ENCODE results near the gene TIMM29.

TIMM29 gene

DNA sequence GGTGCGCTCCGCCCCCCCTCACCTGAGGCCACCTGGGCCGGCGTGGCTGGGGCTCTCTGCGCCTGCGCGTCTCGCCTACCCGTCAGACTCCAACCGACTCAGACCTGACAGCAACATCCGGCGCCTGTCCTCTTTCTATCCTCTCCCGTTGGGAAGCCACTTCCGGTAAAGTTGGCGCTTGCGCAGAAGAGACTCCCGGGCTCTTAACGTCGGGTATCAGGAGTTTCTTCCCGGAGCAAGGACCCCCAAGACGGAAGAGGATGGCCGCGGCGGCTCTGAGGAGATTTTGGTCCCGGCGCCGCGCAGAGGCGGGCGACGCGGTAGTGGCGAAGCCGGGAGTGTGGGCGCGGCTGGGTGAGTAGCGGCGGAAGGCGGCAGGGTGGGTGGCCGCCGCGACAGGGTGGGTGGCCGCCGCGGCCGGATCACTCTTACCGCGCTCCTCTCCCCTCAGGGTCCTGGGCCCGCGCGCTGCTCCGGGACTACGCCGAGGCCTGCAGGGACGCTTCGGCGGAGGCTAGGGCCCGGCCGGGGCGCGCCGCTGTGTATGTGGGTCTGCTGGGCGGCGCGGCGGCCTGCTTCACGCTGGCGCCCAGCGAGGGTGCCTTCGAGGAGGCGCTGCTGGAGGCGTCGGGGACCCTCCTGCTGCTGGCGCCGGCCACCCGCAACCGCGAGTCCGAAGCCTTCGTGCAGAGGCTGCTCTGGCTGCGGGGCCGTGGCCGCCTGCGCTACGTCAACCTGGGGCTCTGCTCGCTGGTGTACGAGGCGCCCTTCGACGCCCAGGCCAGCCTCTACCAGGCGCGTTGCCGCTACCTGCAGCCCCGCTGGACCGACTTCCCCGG, at the start of gene TIMM29, which contains the start of gene YIPF2:
Gene TIMM29 (plus strand): TSS at position 249 of the 839 bp plus-strand sequence. CDS start 12 bp downstream, at position 261.
Gene YIPF2 (minus strand): TSS at position 77 of the 839 bp plus-strand sequence. CDS start 229 bp downstream, outside the sequence.
- peaks cover 10% of the 10 kb centered on the region for H3K36me3 ChIP-seq (replicated peaks; ENCODE audit: low read depth, low read length)
- peak within 1 kb of the TSS; percentile 78 for H3K9ac ChIP-seq (ENCODE audit: low read length)
- peaks cover 40% of the 10 kb centered on the region for H3K79me2 ChIP-seq (ENCODE audit: low read length)
- H3K9me3 ChIP-seq (ENCODE audit: insufficient read depth, low read length): no peaks in the 10 kb centered on the region
- H3K4me2 ChIP-seq (ENCODE audit: low read length): peak within 1 kb of the TSS; percentile 98
- peaks cover 15% of the 10 kb centered on the region for H3K4me1 ChIP-seq (ENCODE audit: low read length)
- H3K27ac ChIP-seq (ENCODE audit: low read length): peak within 1 kb of the TSS; percentile 27; the same call in 1 of the 2 replicates
- no peaks in the 10 kb centered on the region for H3K27me3 ChIP-seq (ENCODE audit: low read depth, low read length)
- peak within 1 kb of the TSS; percentile 92 for H3K4me3 ChIP-seq (ENCODE audit: low read length)
- H4K20me1 ChIP-seq (ENCODE audit: insufficient read depth, low read length): 0 out of 2 replicates have a peak, but pooled peaks cover 7% of the 10 kb centered on the region
- peak within 1 kb of the TSS; percentile 39; the same call in 1 of the 2 replicates for H2AFZ ChIP-seq (ENCODE audit: low read depth, low read length)
- no peak for TF ChIP-seq EZH2phosphoT487 (IDR thresholded peaks at IDR 0.05; ENCODE audit: low read depth)
- TF ChIP-seq, protein P1, sequence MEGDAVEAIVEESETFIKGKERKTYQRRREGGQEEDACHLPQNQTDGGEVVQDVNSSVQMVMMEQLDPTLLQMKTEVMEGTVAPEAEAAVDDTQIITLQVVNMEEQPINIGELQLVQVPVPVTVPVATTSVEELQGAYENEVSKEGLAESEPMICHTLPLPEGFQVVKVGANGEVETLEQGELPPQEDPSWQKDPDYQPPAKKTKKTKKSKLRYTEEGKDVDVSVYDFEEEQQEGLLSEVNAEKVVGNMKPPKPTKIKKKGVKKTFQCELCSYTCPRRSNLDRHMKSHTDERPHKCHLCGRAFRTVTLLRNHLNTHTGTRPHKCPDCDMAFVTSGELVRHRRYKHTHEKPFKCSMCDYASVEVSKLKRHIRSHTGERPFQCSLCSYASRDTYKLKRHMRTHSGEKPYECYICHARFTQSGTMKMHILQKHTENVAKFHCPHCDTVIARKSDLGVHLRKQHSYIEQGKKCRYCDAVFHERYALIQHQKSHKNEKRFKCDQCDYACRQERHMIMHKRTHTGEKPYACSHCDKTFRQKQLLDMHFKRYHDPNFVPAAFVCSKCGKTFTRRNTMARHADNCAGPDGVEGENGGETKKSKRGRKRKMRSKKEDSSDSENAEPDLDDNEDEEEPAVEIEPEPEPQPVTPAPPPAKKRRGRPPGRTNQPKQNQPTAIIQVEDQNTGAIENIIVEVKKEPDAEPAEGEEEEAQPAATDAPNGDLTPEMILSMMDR (IDR thresholded peaks at IDR 0.05; ENCODE audit: low read depth, low read length): no peak

DNA sequence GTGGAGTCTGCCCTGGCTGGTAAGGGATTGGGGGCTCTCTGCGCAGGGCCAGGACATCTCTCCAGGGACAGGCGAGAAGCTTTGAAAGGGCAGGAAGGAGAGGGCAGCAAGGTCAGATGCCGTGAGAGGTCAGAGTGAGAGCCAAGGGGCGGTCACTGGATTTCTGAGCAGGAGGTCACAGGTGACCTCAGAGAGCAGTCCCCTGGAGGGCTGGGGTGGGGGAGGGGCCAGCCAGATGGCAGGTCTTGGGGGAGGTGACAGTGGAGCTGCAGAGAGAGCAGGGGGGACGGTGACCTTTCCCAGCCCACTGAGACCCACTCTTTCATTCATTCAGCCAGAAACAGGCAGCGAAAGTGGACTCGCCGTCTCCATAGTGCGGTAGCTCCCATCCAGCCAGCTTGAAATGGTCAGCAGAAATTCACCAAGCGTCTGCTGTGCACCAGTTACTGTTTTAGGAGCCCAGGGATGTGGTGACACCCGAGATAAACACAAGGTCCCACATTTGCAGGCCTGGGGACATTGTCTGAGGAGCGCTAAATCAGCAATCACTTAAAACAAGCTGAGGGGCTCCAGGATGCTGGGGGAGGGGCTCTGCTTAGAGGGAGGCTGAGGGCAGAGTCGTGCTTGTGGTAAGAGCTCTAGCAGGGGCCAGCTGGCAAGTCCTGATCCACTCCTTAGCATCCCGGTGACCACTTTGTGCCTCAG, 47.1 kb upstream of the TIMM29 start:
- H3K36me3 ChIP-seq (replicated peaks; ENCODE audit: low read depth, low read length): peaks cover 8% of the 10 kb centered on the region
- H3K4me2 ChIP-seq (ENCODE audit: low read length): no peak overlapping the region
- no peaks in the 10 kb centered on the region for H3K9me3 ChIP-seq (ENCODE audit: insufficient read depth, low read length)
- no peak overlapping the region for H3K4me3 ChIP-seq (ENCODE audit: low read length)
- H2AFZ ChIP-seq (ENCODE audit: low read depth, low read length): no peak overlapping the region
- peaks cover 36% of the 10 kb centered on the region for H4K20me1 ChIP-seq (ENCODE audit: insufficient read depth, low read length)
- H3K79me2 ChIP-seq (ENCODE audit: low read length): peaks cover 90% of the 10 kb centered on the region
- peaks cover 32% of the 10 kb centered on the region for H3K4me1 ChIP-seq (ENCODE audit: low read length)
- H3K27me3 ChIP-seq (ENCODE audit: low read depth, low read length): no peaks in the 10 kb centered on the region
- H3K9ac ChIP-seq (ENCODE audit: low read length): no peak overlapping the region
- TF ChIP-seq EZH2phosphoT487 (IDR thresholded peaks at IDR 0.05; ENCODE audit: low read depth): no peak
- TF ChIP-seq, protein P1 (IDR thresholded peaks at IDR 0.05; ENCODE audit: low read depth, low read length): no peak
- no peak overlapping the region for H3K27ac ChIP-seq (ENCODE audit: low read length)

DNA sequence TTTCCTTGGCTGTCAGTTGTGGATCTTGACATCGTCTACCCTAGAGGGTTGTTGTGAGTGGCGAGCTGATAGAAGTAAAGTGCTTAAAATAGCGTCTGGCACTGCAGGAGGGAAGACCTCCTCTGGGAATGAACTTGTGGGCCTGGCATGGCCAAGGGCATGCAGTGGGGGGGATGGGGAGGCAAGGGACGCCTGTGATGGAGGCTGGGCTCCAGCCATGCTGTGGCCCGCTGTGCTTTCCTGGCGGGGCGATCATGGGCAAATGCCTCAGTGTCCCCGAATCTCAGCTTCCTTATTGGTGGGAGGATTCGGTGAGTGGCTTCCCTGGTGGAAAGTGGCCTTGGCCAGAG, 46.5 kb upstream of the TIMM29 start:
- TF ChIP-seq EZH2phosphoT487 (IDR thresholded peaks at IDR 0.05; ENCODE audit: low read depth): no peak
- TF ChIP-seq, protein P1 (IDR thresholded peaks at IDR 0.05; ENCODE audit: low read depth, low read length): no peak
- Histone ChIP-seq H3K9ac (ENCODE audit: low read length) (no peak overlapping the region), H4K20me1 (ENCODE audit: insufficient read depth, low read length) (peaks cover 41% of the 10 kb centered on the region), H3K27me3 (ENCODE audit: low read depth, low read length) (no peaks in the 10 kb centered on the region), H3K79me2 (ENCODE audit: low read length) (peaks cover 90% of the 10 kb centered on the region), H3K4me3 (ENCODE audit: low read length) (no peak overlapping the region), H2AFZ (ENCODE audit: low read depth, low read length) (no peak overlapping the region), H3K4me2 (ENCODE audit: low read length) (no peak overlapping the region), H3K9me3 (ENCODE audit: insufficient read depth, low read length) (no peaks in the 10 kb centered on the region), H3K4me1 (ENCODE audit: low read length) (peaks cover 28% of the 10 kb centered on the region), H3K36me3 (replicated peaks; ENCODE audit: low read depth, low read length) (peaks cover 8% of the 10 kb centered on the region), H3K27ac (ENCODE audit: low read length) (no peak overlapping the region)

- Histone ChIP-seq H4K20me1 (ENCODE audit: insufficient read depth, low read length) (peaks cover 61% of the 10 kb centered on the region), H3K9me3 (ENCODE audit: insufficient read depth, low read length) (no peaks in the 10 kb centered on the region), H3K36me3 (replicated peaks; ENCODE audit: low read depth, low read length) (peaks cover 8% of the 10 kb centered on the region), H3K4me3 (ENCODE audit: low read length) (no peak overlapping the region), H2AFZ (ENCODE audit: low read depth, low read length) (no peak overlapping the region), H3K4me1 (ENCODE audit: low read length) (peaks cover 22% of the 10 kb centered on the region), H3K27me3 (ENCODE audit: low read depth, low read length) (no peaks in the 10 kb centered on the region), H3K4me2 (ENCODE audit: low read length) (no peak overlapping the region), H3K27ac (ENCODE audit: low read length) (no peak overlapping the region), H3K79me2 (ENCODE audit: low read length) (peaks cover 88% of the 10 kb centered on the region), H3K9ac (ENCODE audit: low read length) (no peak overlapping the region)
- no peak for TF ChIP-seq EZH2phosphoT487 (IDR thresholded peaks at IDR 0.05; ENCODE audit: low read depth)
- TF ChIP-seq, protein P1 (IDR thresholded peaks at IDR 0.05; ENCODE audit: low read depth, low read length): no peak
Measured at GRCh38 chr19:10884274-10884673, 44.3 kb upstream of the TIMM29 start.
